ENCODE measurements around the gene STXBP2.

DNA sequence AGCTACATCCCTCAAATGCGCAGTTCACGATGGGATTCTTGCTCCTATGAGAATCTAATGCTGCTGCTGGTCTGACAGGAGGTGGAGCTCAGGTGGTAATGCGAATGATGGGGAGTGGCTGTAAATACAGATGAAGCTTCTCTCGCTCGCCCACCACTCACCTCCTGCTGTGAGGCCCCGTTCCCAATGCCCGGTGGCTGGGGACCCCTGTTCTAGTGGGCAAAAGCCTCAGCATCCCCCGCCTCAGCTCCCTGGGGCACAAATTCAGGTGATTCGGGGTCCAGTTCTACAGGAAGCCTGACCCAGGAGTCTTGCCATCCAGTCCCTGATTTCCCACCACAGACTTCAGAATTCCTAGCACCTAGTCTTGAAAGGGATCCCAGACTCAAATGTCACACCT is 35.6 kb downstream of the STXBP2 start:
- TF ChIP-seq, protein P1, sequence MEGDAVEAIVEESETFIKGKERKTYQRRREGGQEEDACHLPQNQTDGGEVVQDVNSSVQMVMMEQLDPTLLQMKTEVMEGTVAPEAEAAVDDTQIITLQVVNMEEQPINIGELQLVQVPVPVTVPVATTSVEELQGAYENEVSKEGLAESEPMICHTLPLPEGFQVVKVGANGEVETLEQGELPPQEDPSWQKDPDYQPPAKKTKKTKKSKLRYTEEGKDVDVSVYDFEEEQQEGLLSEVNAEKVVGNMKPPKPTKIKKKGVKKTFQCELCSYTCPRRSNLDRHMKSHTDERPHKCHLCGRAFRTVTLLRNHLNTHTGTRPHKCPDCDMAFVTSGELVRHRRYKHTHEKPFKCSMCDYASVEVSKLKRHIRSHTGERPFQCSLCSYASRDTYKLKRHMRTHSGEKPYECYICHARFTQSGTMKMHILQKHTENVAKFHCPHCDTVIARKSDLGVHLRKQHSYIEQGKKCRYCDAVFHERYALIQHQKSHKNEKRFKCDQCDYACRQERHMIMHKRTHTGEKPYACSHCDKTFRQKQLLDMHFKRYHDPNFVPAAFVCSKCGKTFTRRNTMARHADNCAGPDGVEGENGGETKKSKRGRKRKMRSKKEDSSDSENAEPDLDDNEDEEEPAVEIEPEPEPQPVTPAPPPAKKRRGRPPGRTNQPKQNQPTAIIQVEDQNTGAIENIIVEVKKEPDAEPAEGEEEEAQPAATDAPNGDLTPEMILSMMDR (IDR thresholded peaks at IDR 0.05; ENCODE audit: low read length): no peak
- TF ChIP-seq EZH2 (optimal IDR thresholded peaks at IDR 0.05; ENCODE audit: low read depth, low read length) (no peak), EZH2phosphoT487 (IDR thresholded peaks at IDR 0.05; ENCODE audit: low read length) (no peak)

Measured in MM.1S (cell line).